HG02763 (cell line): Measurements from ENCODE around the gene SCN5A.

ENCODE experiments used
- ATAC-seq: cut with Tn5 transposase; IDR thresholded peaks from one replicate; pipeline ENCODE4 v1.9.1; 2021; ENCODE audit warnings: mild to moderate bottlenecking, moderate library complexity; ENCODE audit not compliant: unreplicated experiment

The SCN5A gene

GRCh38 chr3:38516669-38517068 lies 132.8 kb downstream of the SCN5A start:
- ATAC-seq, result no peak

GRCh38 chr3:38515367-38515766 lies 134.1 kb downstream of the SCN5A start:
- no peak for ATAC-seq

GRCh38 chr3:38511546-38511945 lies 137.9 kb downstream of the SCN5A start:
- no peak for ATAC-seq

- no peak for ATAC-seq
These were observed 138.9 kb downstream of the SCN5A start for GRCh38 chr3:38510631-38511030.

GRCh38 chr3:38509732-38510131 lies 139.8 kb downstream of the SCN5A start:
- ATAC-seq, result no peak

GRCh38 chr3:38507120-38507519 lies 142.4 kb downstream of the SCN5A start:
- peak; percentile 81 for ATAC-seq

- ATAC-seq, result no peak
These were observed 148.6 kb downstream of the SCN5A start for GRCh38 chr3:38500688-38501417.
